Embryonic facial prominence (tissue), 1 donor: ENCODE measurements around the gene CTNND2.
"Not testable (repeated sequence)": the region's sequence is repeated elsewhere in the genome, so short reads cannot be mapped to it uniquely, and the experiment has no call there.

ENCODE experiments used
- DNase-seq: peaks from one replicate; pipeline ENCODE4 v3.0.0-alpha.2; 2016; ENCODE audit errors: extremely low spot score

Gene CTNND2

DNA sequence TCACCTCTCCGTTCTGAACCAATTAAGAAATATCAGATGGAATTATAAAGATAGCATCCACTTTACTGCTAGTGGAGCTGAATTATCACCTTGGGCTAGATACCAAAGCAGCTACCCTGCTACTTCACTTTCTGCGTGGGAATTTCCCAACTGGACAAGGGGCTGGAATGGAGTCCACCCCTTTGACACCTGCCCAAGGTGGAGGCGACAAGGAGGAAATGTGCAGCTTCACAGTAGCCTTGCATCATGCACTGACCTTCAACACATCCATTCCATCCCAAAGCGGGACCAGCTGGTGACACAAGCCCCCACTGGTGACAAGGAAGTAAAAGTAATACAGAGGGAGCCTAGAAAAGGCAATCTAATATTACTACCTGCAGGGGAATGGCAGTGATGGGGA lies 30.7 kb downstream of the CTNND2 start:
- no peak for DNase-seq

DNA sequence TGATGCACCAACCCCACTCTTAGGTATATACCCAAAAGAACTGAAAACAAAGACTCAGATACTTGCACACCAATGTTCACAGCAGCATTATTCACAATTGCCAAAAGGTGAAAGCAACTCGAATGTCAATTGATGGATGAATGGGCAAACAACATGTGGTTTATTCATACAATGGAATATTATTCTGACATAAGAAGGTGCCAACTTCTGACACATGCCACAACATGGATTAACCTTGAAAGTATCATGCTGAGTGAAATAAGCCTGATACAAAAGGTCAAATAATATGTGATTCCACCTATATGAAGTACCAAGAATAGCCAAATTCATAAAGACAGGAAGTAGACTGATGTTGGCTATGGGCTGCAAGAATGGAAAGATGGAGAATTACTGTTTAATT lies 35.0 kb downstream of the CTNND2 start:
- DNase-seq: no peak

DNA sequence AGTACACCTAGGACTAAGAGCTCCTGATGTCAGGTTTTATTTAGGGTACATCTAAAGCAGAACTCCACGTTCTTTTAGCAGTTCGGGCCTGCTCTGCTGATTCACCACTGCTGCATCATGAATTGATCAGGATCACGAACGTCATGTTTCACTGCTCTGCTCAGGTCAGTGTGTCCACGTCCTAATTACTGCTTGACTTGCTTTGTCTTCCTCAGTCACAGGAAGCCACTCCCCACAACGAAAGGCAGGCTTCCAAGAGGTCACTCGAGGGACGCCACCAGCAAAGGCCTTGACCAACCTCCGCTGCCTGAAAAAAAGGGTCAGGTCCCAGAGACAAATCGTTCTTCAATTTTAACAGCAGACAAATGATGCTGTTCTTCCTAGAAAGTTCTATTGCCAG lies 40.3 kb downstream of the CTNND2 start:
- DNase-seq: no peak

DNA sequence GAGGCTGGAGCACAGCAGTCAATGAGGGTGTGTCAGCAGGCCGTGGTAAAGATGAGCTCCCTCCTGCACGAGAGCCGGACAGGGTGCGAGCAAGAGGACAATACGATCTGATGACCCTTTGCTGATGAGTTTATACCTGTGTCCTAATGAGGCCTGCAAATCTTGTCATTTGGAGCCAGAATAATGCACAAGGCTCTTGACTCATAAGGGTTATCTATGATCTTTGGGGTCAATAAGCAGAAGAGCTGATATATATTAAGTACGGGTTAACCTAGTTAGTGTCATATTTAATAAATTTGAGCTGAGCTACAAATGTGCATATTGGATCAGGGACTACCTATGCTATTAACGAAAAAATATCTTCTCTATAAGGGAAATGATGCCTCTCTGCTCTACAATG lies 46.9 kb downstream of the CTNND2 start:
- DNase-seq: no peak

DNA sequence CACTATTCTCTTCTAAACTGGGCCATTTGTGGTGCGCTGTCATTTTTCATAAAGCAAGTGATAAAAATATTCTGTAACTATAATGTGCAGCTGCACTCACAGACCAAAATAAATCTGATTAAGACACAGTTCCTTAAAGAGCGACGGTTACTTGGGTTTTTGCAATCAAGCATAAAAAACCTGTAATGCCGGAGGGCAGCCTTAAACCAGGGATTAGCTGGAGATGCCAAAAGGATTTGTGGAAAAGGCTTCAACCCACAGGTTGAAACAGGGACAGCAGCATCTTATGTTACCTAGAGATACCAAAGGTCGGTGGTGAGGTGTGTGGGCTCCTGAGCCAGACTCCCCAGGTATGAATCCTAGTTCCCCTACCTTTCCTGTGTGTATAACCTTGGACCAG lies 49.3 kb downstream of the CTNND2 start:
- no peak for DNase-seq

DNA sequence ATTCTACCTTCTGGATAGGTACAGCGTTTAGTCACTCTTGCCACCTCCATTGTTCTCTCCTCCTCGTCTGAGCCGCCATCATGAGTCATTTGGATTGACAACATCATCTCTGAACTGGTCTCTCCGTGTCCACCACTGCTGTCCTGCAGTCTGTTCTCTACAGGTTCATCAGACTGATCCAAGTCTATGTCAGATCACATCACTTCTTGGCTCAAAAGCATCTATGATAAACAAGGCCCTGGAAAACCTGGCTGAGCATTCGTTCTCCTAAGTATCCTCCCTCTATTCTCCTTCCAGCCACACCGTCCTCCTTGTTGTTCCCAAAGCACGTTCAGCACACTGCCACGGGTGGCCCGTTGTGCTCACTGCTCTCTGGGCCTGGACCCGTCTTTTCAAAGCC lies 50.5 kb downstream of the CTNND2 start:
- no peak for DNase-seq

DNA sequence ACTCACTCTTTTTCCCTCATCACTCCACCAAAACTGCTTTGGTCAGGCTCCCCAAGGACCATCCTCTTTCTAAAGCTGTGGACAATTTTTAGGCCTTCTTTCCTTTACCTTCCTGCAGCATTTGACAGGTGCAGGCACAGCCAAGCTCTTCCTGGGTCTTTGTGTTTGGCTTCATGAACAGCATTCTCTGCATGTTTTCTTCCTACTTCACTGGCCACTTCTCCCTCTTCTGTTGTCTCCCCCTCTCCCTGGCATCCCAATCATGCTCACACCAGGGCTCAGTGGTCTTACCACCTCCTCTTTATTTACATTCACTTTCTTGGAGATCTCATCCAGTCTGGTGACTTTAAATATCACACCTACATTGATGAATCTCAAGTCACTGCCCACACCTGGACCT lies 51.1 kb downstream of the CTNND2 start:
- DNase-seq: no peak

DNA sequence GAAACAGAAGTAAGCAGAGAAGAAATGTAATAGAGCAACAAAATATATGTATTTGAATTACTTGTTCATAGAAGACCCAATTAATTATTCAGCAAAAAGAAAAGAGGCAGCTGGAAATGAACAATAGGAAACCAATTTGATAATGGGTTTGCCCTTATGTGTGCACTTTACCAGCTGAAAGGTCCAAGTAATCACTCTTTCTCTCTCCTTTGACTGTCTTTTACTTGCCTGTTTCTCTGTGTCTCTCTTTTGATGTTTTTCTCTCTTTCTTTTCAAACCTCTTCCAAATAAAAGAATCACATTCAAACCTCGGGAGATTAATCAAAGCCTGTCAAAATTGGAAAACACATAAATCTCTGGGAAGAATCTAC lies 51.5 kb downstream of the CTNND2 start:
- no peak for DNase-seq

DNA sequence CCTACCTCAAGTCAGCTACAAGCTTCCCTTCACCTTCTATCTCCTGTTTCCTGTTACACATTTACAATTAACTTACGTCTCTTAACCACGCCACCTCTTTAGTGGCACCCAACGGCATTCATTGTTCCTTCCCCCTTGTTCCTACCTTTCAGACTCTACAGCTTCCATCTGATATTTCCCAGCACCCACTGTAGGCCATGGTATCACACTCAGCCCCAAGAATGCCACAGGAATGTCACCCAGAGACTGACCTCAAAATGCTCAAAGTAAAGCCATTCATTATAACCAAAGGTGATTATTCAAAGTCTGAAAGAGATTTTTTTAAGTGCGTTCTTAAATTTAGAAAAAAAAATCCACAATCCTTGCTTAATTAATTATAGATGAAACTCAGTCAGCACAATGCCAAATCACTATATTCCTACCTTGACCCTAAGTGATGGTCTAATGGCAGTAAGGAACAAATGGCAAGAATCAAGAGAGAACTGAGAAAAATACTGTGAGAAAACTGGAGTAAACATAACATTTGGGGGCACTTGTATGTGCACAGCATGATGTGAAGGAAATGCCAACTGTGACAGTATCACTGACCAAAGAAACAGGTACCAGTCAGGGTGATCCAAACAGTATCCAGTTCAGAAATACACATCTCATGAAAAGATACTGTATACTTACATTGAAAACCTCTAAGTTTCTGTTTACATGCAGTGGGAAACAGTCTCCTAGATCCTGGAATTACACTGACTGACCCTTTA lies 52.1 kb downstream of the CTNND2 start:
- DNase-seq: no peak

DNA sequence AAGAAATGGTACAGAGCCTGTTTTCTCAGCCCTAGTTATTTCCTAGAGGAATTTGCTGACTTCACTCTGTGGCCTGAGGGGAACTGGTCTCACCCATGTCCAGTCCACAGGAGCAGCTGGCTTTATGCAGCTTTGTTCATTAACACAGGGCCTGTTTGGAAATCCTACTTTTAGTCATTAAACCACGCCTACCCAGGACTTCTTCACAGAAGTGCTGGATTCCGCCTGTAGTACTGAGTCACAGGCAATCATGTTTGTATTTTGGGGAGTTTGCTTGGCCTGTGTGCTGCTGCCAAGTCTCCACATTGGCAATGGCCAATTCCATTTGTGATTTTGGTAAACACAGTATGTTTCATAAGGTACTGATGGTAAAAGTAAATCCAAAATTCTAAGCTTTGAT lies 52.8 kb downstream of the CTNND2 start:
- DNase-seq: no peak

DNA sequence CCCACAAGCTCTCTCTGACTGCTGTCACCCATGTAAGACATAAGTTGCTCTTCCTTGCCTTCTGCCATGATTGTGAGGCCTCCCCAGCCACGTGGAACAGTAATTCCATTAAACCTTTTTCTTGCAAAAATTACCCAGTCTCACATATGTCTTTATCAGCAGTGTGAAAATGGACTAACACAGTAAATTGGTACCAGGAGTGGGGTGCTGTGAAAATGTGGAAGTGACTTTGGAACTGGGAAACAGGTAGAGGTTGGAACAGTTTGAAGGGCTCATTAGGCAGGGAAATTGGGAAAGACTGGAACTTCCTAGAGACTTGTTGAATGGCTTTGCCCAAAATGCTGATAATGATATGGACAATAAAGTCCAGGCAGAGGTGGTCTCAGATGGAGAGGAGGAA lies 75.7 kb downstream of the CTNND2 start:
- DNase-seq: not testable (repeated sequence)

DNA sequence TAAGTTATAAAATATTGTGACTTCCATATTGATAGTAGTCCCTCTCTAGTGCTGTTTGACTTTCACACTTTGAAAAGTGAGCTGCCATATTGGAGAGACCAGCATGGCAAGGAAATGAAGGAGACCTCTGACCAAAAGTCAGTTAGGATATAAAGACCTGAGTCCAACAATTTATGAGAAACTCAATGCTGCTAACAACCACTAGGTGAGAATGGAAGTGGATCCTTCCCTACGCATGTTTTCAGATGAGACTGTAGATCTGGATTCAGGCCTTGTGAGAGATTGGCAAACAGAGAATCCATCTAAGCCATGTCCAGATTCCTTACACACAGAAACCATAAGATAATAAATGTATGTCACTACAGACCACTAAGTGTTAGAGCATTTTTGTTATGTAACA lies 81.6 kb downstream of the CTNND2 start:
- no peak for DNase-seq

DNA sequence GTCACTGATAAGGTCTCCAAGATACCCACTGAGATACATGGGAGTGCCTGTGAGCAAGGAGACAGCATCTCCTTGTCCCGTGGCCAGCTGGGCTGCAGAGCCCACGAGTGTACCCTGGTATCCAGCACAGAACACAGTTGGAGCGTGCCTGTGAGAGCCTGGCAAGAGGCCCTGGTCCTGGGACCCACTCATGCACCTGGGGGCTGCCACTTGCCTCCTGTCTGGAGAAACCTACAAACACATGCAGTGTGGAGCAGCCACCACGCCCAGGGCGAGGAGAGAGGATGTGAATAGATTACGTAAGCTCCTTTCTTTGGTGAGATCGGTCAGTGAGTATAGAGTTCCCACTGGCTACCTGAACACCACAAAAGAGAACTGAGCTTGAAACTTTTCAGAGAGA lies 88.3 kb downstream of the CTNND2 start:
- DNase-seq: no peak

DNA sequence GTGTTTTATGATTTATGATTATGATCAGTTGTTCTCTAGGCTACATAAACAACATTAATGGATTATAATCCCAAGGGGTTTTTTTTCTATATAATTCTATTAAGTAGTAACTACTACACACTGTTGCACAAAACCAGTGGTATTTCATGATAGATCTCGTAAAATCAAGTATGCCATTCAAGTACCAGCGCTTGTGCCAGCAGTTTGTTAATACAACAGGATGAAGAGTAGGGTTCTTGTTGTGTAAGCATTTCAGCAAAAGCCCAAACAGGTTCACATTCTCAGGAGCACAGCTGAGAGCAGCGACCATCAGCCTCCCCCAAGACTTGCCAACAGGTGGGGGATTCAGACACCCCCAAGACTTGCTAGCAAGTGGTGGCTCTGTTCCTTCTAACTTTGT lies 88.8 kb downstream of the CTNND2 start:
- no peak for DNase-seq

DNA sequence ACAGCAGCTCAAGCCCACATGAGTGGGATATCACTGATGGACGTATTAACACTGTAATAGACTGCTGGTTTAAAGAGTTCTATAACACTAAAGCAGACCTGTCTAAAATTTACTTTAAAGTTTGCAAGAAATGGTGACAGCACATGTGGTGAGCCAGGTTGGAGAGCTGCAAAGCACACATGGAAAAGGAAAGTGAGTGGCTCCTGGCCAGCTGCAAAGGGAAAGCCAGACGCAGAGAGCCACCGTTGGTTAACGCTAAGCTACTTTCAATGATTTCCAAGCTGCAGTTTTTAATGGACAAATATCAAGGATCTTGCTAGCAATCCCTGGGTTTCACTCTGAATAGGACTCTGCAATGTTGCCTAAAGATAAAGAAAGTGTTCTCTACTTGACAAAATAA lies 89.9 kb downstream of the CTNND2 start:
- DNase-seq: no peak

DNA sequence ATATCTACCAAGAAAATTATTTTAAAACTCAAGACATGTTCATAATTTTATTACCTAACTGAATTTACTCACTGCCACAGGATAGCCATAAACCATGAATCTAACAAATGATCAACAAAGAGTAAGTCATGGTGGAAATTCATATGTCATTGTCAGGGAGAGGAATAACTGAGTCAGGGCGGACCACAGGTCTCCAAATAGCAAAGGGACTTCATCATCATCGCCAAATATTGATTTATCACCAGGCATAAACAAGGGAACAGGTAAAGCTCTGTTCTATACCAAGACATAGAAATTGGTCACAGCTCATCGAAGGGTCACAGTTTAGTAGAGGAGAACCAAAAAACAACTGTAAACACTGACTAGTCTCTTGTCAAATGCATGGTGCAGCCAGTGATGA lies 94.8 kb downstream of the CTNND2 start:
- DNase-seq: no peak

DNA sequence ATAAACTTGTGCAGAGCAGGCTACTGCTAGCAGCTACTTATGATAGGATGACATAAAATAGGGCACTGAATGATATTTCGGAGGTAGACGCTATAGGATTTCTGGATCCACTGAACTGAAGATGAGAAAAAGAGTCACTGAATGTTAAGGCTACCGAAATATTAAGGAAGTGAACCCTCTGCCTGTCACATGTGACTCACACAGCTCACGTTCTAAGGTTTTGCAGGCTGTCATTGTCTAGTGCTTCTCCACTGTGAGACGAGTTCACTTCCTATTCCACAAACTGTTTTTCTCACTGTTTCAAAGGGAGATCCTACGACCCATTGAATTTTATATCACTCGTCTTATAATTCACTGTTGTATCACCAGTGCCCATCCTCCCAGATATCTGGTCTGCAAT lies 100.8 kb downstream of the CTNND2 start:
- no peak for DNase-seq

DNA sequence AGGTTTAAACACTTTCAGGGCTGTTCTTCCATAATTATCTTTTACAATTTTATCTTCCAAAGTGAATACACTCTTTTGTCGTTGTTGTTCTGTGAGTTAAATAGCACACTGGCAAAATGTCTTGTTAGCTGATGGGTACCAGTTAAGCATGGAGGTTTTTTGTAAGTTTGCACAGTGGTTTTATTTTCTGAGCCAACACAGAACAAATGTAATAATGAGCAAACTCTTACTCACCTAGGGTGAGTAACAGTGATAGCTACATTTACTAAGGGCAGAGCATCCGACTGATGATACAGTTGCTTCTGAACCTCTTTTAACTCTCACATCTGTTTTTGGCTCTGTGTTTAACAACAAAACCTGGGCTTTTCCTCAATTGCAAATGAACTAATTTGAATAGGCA lies 103.2 kb downstream of the CTNND2 start:
- DNase-seq: no peak

DNA sequence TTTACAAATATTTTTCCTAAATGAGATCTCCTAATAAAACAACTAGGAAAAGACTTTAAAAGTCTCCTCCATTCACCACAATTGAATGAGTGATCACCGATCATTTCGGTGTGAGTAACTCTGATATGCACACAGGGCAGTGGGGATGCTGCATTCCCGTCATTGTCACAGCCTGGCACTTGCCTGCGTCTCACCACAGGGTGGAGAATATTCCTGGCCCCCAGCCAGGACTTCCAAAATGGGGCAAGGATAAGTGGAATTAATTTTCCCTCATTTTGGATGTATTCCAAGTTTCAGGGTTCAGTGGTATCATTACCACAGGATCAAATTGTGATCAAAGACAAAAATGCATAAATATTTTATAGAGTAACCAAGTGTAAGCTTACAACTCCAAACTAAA lies 107.1 kb downstream of the CTNND2 start:
- DNase-seq: no peak

DNA sequence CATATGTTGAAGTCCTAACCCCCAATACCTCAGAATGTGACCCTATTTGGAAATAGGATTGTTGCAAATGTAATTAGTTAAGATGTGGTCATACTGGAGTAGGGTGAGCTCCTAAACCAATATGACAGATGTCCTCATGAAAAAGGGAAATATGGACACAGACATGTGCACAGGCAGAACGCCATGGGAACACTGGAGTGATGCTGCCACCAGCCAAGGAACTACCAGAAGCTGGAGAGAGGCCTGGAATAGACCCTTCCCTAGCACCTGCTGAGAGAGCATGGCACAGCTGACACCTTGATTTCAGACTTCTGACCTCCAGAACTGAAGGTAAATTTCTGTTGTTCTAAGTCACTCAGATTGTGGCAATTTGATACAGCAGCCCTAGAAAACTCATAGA lies 110.8 kb downstream of the CTNND2 start:
- no peak for DNase-seq

DNA sequence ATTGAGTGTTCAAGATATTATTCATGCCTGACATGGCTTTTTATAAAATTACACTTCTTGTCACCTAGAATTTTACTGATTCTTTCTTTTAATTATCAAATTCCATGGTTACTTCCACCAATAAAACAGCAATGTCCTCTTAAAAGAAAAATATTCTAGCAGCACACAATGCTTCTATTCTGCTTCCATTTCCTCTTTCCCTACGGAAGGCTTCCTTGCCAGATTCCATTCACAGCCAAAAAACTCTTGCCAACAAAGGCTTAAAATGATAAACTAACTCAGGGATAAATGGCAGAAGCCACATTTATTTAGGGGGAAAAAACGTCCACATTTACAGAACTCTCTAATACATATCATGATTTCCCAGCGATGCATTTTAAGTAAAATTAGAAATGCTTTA lies 111.6 kb downstream of the CTNND2 start:
- no peak for DNase-seq

DNA sequence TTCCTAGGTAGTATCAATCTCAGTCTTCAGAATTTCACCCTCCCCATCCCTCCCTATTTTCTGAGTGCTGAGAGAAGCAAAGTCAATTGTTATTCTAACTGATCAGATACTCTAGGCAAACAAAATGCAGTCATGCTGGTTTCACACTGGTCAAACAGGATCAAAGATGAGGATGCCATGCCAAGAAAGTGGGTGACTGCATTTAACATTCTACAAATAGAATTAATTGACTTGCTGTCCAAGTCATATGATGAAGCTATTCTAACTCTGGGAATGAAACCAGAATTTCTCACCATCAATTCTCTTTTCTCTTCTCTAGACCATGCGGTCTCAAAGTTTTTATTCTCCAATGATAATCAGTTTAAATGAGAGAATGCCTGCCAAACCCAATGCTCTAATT lies 112.5 kb downstream of the CTNND2 start:
- DNase-seq: no peak

DNA sequence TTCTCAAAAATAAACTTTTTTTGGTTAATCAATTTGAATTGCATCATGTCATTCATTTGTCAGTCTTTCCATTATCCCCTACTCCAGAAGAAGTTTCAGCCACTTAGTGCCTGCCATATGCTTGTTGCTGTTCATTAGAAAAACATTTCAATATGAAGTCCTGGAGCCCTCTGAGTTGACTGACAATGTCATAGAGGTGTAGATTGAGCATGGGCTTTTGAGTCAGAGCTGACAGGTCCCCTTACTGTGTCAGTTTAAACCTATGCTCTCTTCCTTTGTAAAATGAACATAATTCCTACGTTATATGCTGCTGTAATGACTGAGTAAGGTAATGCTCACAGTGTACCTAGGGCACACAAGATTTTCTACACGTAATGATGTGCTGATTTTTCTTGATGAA lies 114.0 kb downstream of the CTNND2 start:
- DNase-seq: no peak

DNA sequence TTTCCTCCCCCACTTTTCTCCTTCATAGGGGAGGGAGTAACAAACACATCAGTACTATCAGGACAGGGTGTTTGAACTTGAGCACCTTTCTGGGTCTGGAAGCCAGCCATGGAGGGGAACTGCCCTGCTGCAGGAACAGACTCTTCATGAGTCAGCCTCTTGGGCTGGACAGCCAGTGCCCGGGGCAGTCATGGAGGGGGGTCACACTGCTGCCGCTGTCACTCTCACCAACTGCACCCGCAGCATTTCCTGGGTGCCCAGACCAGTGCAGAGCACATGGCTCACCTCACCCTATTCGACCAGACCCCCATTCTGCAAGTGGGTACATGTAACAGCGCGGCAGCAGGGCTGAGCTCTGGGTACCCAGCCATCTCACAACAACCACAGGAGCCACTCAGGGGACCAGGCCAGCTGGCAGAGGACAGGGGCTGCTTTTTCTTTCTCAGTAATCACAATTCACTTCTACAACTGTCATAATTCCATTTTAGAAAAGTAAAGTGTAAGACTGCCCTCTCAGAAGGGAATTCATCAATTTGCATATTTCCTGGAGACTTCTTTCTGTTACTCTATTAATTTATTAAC lies 118.4 kb downstream of the CTNND2 start:
- no peak for DNase-seq
